HK-2 (cell line): ENCODE measurements around the gene INHBE.
"Not testable (repeated sequence)": the region's sequence is repeated elsewhere in the genome, so short reads cannot be mapped to it uniquely, and the experiment has no call there.

Experiments
- DNase-seq: peaks from one replicate; pipeline ENCODE4 v3.0.0-alpha.2; 2018; ENCODE audit not compliant: unreplicated experiment

Gene INHBE

DNA sequence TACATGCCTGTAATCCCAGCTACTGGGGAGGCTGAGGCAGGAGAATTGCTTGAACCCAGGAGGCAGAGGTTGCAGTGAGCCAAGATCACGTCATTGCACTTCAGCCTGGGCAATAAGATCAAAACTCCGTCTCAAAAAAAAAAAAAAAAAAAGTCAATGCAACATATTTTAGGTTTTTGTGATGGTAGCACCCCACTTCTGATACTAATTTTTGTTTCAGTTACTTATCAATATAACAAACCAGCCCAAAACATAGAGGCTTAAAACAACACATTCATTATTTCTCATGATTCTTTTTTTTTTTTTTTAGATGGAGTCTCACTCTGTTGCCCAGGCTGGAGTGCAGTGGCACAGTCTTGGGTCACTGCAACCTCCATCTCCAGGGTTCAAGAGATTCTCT is 13.7 kb upstream of the INHBE start:
- not testable (repeated sequence) for DNase-seq

DNA sequence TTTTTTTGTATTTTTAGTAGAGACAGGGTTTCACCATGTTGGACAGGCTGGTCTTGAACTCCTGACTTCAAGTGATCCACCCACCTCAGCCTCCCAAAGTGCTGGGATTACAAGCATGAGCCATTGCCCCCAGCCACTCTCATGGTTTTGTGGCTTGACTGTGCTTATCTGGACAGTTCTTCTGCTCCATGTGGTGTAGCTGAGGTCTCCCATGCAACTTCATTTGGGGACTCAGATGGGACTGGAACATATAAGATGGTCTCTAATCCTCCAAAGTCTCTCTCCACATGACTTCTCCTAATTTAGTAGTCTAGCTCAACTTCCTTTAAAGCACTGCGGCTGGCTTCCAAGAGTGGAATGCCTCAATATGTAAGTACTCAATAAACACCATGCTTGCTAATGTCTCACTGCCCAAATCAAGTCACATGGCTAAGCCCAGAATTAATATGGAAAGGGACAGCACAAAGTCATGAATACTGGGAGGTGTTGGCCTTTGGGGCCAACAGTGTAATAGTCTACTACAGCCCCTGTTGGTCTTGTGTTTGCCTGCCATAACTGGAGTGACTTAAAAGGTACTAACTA is 13.2 kb upstream of the INHBE start:
- no peak for DNase-seq

DNA sequence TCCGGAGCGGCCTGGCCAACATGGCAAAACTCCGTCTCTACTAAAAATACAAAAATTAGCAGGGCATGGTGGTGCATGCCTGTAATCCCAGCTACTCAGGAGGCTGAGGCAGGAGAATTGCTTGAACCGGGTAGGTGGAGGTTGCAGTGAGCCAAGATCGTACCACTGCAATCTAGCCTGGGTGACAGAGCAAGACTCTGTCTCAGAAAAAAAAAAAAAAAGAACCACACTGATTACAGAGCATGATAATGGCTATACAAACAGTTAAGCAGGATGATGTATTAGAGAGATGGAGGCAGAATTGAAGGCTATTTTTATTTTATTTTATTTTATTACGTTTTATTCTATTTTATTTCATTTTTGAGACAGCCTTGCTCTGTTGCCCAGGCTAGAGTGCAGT is 10.8 kb upstream of the INHBE start:
- DNase-seq = not testable (repeated sequence)

DNA sequence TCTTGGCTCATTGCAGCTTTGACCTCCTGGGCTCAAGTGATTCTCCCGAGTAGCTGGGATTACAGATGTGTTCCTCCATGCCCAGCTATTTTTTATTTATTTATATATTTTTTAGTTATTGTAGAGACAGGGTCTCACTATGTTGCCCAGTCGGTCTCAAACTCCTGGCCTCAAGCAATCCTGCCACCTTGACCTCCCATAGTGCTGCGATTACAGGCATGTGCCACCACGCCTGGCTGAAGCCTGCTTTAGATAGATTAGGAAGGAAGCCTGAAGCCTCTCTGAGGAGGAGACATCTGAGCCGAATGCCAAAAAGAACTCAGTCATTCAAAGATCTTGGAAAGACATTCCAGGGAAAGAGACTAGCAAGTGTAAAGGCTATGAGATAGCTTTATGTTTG is 10.4 kb upstream of the INHBE start:
- DNase-seq = no peak

DNA sequence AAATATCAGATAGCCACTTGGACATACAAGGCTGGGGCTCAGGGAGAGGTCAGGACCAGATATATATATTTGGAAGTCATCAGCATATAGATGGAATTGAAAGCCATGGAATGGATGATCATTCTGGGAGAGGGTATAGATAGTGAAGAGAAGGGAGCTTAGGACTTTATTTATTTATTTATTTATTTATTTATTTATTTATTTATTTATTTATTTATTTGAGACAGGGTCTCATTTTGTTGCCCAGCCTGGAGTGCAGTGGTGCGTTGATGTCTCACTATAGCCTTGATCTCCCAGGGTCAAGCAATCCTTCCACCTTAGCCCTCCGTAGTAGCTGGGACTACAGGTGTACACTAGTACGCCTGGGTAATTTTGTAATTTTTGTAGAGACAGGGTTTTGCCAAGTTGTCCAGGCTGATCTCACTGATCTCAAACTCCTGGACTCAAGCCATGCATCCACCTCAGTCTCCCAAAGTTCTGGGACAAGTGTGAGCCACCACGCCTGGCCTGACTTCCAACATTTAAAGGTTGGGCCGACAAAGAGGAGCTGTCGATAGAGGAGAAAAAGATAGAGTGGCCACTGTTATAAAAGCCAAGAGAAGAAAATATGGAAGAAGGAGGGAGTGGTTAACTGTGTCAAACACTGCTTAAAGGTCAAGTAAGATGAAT is 8.7 kb upstream of the INHBE start:
- DNase-seq = no peak

DNA sequence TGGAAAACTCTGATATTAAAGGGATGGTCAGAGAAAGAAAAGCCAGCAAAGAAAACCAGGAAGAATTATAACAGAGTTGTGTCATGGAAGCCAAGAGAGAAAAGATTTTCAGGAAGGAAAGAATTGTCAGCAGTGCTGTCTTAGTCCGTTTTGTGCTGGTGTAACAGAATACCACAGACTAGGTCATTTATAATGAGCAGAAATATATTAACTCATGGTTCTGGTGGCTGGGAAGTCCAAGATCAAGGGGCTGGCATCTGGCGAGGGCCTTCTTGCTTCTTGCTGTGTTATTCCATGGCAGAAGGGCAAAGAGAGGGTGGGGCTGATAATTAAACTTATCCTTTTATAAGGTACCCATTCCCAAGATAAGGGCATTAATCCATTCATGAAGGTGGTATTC is 6.4 kb upstream of the INHBE start:
- no peak for DNase-seq

DNA sequence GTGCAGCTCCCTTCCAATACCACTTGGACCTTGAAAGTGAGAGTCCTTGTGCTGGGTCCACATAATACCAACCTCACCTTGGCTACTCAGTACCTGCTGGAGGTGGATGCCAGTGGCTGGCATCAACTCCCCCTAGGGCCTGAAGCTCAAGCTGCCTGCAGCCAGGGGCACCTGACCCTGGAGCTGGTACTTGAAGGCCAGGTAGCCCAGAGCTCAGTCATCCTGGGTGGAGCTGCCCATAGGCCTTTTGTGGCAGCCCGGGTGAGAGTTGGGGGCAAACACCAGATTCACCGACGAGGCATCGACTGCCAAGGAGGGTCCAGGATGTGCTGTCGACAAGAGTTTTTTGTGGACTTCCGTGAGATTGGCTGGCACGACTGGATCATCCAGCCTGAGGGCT is 5.7 kb upstream of the INHBE start:
- no peak for DNase-seq

DNA sequence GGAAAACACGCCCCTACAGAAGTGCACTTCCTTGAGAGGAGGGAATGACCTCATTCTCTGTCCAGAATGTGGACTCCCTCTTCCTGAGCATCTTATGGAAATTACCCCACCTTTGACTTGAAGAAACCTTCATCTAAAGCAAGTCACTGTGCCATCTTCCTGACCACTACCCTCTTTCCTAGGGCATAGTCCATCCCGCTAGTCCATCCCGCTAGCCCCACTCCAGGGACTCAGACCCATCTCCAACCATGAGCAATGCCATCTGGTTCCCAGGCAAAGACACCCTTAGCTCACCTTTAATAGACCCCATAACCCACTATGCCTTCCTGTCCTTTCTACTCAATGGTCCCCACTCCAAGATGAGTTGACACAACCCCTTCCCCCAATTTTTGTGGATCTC is 5.0 kb upstream of the INHBE start:
- DNase-seq = no peak

DNA sequence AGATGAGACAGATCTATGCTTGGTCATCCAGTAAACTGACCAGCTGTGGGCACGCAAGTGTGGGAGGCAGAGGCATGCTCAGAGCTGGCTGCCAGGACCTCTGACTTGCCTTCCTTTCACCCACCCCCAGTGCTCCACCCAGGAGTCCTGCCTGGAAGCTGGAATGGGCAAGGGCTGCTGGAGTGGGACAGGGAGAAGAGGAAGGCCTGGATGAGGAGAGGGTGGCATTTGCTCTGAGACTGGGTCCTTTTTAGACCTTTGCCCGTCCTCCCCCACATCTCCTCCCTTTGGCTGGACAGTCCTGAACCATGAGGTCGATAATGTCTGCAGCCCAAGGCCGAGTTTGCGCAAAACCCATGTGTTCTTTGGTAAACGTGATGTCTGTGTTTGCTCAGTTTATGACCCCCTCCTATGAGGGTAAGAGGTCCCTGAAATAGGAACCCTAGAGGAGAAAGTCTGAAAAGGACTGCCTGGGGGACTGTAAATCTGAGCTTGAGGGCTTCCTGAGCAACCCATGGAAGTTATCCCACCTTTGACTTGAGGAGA is 3.8 kb upstream of the INHBE start:
- no peak for DNase-seq

DNA sequence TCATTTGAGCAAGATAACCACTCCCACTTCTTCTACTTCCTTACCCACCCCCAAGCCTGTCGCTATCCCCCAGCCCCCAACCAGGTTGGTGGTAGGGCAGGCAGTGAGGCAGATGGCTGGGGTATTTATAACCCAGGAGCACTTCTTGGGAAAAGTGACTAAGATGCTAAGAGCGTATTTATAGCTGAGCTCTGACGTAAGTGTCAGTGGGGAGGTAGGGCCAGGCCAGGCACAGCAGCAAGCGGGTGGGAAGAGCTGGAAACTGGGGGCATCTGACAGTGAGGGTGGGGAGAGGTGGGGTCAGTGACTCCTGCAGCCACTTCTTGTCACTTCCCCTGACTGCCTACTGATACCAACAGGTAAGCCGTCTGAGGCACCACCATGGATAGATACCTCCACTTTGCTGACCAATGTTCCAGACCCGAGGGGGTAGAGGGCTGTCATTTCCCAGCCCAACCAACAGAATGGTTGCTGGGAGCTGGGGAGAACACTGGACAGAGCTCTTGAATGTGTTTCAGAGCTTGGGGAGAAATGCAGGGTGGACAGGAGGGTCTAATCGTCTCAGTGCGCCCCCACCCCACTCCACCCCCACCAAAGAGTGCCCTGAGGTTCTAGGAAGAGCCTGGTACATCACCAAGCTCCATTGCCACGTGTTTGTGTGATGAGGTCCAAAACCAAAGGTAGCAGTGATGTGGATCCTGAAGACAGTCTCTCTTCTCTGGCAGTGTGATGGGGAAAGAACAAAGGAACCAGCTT is 2.7 kb upstream of the INHBE start:
- peak; percentile 55 for DNase-seq

DNA sequence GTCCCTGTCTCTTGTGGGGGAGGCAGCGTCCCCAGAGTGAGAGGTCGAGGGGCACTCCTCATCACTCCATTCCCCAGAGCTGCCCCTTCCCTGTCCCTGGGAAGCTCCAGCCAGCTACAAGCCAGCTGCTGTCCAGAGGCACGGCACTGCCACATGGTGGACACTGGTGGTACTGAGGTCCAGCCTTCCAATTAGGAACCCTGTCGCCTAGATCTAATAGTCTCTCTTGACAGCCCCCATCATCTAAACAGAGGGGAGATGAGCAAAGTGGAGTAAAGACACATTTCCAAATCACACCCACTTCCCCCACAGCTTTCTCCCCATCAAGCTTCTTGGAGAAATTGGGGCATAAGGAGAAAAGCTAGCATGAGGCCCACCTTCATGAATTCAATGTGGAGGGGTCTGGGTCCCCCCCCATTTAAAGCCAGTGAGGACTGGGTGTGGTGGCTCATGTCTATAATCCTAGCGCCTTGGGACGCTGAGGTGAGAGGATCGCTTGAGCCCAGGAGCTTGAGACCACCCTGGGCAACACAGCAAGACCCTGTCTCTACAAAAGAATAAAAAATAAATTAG is 2.1 kb upstream of the INHBE start:
- DNase-seq = peak; percentile 76

DNA sequence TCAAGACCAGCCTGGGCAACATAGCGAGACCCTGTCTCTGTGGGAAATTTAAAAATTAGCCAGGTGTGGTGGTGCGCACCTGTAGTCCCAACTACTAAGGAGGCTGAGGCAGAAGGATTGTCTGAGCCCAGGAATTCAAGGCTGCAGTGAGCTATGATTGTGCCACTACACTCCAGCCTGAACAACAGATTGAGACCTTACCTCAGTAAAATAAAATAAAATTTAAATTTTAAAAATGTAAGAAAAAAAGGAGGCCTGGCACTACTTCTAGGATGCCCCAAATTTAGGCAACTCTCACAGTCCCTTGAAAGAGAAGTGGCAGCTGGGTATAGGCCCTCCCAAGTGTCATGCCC is 918 bp upstream of the INHBE start:
- DNase-seq = no peak

DNA sequence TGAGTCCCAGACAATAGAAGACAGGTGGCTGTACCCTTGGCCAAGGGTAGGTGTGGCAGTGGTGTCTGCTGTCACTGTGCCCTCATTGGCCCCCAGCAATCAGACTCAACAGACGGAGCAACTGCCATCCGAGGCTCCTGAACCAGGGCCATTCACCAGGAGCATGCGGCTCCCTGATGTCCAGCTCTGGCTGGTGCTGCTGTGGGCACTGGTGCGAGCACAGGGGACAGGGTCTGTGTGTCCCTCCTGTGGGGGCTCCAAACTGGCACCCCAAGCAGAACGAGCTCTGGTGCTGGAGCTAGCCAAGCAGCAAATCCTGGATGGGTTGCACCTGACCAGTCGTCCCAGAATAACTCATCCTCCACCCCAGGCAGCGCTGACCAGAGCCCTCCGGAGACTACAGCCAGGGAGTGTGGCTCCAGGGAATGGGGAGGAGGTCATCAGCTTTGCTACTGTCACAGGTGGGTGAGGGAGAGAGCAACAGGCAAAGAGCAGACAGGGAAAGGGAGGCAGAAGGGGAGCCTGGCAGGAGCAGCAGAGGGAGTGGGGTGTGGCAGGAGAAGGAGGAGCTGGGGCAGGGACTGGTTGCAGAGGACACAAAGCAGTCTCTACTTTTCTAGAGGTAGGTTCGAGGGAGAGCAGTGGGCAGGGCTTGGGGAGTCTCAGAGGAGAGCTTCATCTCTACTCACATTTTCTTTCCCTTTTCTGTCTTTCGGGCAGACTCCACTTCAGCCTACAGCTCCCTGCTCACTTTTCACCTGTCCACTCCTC is 452 bp downstream of the INHBE start:
- no peak for DNase-seq

DNA sequence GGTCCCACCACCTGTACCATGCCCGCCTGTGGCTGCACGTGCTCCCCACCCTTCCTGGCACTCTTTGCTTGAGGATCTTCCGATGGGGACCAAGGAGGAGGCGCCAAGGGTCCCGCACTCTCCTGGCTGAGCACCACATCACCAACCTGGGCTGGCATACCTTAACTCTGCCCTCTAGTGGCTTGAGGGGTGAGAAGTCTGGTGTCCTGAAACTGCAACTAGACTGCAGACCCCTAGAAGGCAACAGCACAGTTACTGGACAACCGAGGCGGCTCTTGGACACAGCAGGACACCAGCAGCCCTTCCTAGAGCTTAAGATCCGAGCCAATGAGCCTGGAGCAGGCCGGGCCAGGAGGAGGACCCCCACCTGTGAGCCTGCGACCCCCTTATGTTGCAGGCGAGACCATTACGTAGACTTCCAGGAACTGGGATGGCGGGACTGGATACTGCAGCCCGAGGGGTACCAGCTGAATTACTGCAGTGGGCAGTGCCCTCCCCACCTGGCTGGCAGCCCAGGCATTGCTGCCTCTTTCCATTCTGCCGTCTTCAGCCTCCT is 1.1 kb downstream of the INHBE start:
- peak; percentile 48 for DNase-seq

DNA sequence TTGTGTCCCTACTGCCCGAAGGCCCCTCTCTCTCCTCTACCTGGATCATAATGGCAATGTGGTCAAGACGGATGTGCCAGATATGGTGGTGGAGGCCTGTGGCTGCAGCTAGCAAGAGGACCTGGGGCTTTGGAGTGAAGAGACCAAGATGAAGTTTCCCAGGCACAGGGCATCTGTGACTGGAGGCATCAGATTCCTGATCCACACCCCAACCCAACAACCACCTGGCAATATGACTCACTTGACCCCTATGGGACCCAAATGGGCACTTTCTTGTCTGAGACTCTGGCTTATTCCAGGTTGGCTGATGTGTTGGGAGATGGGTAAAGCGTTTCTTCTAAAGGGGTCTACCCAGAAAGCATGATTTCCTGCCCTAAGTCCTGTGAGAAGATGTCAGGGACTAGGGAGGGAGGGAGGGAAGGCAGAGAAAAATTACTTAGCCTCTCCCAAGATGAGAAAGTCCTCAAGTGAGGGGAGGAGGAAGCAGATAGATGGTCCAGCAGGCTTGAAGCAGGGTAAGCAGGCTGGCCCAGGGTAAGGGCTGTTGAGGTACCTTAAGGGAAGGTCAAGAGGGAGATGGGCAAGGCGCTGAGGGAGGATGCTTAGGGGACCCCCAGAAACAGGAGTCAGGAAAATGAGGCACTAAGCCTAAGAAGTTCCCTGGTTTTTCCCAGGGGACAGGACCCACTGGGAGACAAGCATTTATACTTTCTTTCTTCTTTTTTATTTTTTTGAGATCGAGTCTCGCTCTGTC is 1.8 kb downstream of the INHBE start:
- DNase-seq = no peak

DNA sequence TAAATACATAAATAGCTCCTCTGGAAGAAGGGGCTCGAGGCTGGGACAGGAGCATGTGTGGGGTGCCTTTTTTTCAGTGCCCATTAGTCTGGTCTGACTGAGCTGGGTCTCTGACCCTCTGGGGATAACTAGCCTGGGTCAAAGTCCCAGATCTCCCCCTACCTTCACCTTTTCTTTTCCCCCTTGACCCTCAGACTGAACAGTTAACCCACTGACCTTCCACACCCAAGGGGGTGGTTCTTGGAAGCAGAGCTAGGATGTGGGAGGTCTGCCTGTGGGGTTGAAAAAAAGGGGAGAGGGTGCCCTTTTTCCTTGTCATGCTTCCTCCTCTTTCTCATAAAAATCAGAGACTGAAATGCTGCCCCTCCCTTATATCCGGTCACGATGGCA is 3.6 kb downstream of the INHBE start:
- DNase-seq = no peak

DNA sequence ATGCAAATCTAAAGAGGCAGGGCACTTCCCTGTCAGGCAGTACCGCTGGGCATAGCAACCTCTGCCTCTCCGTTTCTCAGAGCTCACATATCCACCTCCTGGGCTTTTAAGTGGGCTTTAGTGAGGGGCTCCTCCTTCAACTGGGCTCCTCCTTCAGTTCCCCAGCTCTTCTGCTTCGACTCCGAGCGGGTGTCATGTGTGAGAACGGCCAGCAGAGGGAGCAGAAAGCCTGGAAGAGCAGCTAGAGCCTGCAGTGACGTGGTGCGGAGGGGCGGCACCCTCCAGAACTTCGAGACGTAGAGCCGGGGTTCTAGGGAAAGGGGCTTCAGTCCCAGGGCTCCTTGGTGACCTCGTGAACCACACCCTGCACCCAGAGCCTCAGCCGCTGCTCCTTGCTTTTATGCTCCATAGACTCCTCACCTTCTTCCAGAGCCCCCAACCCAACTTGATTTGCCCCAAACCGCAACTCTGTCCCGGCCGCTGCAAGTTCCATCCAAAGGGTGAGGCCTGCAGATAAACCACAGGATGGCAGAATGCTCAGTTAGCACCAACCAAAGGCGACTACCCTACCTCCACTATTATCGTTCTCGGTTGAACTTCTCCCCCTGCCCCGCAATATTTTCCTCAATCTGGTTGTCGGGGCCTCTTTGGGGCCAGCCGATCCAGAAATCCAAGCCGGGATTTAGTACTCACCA is 4.1 kb downstream of the INHBE start:
- DNase-seq = peak; percentile 96

DNA sequence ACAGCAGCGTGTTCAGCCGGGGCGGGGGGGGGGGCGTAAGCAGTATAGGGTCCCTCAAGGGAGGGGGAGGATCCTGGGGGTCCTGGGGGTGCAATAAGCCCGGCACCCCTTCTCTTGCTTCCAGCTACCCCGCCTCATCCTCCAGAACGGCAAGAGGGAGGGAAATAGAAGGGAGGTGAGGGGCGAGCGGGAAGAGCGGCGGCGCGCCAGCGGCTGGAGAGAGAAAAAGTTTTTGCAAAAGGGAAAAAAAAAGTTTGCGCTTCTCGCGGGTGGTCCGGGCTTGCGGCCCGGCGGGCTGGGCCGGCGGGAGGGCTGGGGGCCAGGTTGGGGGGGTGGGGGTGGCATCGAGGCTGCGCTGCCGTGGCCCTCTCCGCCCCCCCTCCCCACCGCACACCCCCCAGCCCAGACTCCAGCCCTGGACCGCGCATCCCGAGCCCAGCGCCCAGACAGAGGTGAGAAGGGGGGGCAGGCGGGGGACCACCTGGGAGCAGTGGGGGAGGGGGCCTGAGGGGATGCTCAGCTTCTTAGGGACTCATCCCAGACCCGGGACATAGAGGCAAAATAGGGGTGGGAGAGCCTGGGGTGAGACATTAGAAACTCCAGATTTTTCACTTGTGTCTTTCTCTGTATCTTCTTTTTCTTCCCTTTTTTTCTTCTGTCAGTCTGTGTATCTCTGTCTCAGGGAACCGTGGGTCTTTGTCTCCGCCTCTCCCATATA is 4.8 kb downstream of the INHBE start, which contains the start of gene GLI1:
TSS of gene GLI1 (plus strand) at position 36 of the 718 bp plus-strand sequence. CDS start 3,907 bp downstream, outside the sequence.
- DNase-seq = no peak

DNA sequence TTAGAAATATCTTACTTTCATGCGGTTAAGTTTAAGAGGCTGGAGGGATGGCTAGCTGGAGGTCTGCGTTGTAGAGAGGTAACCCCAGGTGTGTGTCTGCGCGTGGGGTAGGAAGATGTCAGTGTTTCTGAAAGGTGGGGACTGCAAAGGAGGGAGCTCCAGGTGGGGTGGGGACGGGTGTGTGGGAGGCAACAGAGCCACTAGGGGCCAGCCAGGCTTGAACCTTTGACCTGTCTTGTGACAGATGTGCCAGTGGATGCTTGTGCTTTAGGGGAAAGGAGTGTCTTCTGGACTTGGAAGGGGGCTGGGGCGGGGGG is 5.3 kb downstream of the INHBE start:
- no peak for DNase-seq

DNA sequence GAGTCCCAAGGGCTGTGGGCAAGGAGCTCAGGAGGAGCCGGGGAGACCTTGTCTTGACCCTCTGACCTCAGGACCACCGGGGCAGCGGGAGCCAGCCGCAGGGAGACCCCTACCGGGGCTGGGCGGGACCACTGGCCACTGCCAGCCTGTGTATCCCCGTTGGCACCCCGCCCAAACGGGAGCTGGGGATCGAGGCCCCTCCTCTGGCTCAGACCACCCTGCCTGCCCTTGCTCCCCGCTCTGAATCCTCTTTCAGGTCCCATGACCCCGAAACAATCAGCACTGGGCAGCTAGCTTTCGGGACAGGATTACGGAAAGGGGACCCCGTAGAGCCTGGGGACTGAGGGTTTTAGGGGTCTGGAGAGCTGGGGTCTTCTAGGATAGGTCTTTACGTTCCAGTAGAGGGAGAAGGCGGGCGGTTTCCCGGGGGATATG is 5.8 kb downstream of the INHBE start:
- no peak for DNase-seq
